ENCODE data around the gene PLPP6. TPM values are rescaled to one million over a fixed set of nuclear protein-coding genes. Genes with fewer than 3 reads are reported as not detected.

Gene PLPP6
- total RNA-seq, 1 experiment from 2014 or later, result 6.7 TPM

DNA sequence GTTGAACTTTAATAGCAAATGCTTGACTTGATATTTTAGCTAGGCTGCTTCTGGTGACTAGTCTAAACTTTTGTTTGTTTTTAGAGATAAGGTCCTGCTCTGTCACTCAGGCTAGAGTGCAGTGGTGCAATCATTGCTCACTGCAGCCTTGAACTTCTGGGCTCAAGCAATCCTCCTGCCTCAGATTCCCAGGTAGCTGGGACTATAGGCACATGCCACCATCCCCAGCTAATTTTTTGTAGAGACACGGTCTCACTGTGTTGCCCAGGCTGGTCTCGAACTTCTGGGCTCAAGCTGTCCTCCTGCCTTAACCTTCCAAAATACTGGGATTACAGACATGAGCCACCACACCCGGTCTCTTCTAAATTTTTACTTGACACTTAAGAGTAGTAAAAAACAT, 38.0 kb downstream of the PLPP6 start:
- no peak for DNase-seq (ENCODE audit: low spot score)

- DNase-seq (ENCODE audit: low spot score), result no peak
Observed at GRCh38 chr9:4700932-4701331, 38.8 kb downstream of the PLPP6 start.

GRCh38 chr9:4701526-4701925, 39.4 kb downstream of the PLPP6 start:
- no peak for DNase-seq (ENCODE audit: low spot score)

DNA sequence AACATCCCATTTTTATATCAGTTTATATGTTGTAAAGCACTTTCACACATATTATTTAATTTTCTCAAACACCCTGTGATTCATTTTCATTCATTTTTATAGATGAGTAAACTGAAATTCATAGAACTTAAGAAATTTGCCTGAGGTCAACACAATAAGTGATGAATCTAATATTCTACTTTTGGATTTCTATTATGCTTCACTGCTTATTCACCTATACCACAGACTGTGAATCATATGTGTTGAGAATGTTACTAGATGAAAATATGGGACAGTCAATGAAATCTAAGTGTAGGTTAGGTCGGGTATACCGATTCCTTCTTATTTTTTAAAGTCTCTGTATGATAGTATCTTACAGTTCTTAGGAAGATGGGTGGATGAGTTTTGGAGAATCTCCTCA, 42.0 kb downstream of the PLPP6 start:
- no peak for DNase-seq (ENCODE audit: low spot score)

DNA sequence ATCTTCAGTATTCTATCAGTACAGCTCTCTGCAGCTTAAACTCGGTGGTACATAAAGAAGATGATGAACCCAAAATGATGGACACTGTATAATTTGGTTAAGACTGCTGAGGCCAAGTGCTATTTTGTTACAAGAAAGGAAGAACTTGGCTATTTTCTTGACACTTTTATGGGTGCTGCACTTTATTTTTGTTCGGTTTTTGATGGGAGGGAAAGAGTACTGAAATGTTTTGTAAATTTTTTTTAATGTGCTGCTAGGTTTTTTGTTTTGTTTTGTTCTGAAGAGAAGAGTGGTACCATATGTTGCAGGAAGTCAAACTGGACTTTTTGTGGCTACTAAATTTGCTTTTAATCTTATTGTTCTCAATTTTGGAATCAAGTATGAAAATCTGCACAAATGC, 43.9 kb downstream of the PLPP6 start:
- DNase-seq (ENCODE audit: low spot score), result no peak

DNA sequence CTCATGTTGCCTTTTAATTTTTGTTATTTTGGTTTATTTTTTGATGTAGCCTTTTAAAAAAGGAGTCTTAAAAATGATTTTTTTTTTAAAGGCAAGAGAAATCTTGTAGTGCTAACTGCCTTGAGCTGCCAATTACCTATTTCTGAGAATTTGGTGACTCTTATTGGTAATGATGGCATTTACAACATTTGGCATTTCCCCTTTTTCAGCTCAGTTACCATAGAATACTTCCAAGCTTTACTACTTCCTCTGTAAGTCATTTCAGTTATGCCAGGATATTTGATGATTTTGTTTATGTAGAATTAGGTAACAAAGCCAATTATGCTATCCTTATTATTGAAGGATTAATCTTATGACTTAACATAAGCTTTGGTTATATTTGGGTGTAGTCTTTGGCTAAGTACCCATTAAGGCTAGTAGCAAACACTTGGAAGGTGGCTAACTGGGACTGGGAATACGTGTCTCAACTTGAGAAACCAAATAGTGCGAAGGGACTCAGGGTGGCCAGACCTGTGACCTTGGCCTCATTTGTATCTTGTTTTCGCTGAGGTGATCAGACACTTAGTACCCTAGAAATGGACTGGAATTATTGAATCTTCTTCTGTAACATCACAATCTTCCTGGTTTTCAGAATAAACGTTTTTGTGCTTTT, 45.0 kb downstream of the PLPP6 start:
- no peak for DNase-seq (ENCODE audit: low spot score)

DNA sequence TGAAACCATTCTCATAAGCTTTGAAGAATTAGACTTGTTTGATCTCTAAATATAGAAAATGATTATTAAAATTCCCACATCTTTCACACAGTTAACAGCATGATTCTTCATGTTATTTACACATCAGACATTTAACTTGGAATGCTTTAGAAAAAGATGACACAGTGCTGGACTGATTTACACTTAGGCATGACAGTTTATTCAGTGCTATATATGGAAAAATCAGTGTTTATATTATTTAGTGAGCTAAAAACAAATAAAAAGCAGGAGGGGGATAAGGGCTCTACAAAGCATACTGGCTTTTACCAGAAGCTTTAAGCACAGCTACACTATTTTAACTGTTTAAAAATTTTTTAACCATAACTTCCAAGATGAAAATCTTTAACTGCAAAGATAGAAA, 47.3 kb downstream of the PLPP6 start:
- DNase-seq (ENCODE audit: low spot score), result no peak

DNA sequence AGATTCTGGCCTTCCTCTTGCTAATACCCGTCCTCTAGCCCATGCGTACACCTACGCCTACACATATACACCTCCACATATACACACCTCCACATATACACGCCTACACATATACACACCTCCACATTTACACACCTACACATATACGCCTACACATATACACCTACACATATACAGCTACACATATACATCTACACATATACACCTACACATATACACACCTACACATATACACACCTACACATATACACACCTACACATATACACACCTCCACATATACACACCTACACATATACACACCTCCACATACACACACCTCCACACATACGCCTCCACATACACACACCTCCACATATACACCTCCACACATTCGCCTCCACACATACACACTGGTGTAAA, 51.8 kb downstream of the PLPP6 start:
- DNase-seq (ENCODE audit: low spot score), result no peak

DNA sequence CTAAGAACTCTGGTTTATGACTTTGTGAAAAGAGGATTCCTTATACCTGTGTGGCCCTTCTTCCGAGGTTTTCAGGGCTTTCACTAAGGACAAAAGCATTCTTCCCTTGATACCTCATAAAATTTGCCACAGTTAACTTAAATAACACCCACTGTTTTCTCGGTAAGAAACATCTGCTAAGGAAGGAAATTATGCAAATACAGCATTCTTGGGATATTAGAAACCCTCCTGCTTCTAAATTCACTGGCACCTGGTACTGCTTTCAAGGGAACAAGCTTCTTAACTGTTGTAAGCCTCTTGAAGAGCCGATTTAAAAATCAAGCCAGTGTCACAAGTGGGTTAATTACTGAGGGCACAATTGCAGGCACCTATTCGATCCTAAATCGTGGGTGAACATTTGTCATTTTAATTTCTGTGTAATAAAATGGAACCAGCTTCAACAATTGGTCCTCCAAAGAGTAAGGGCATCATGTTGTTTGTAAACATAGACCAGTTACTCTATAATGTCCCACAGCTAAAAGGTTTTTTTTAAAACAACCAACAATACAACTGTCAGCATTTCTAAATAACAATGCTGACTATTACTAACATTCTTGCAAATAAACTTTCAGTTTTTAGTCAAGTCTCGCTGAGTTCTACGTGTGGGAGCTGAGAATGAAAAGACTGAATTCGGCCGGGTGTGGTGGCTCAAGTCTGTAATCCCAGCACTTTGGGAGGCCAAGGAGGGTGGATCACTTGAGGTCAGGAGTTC, 52.3 kb downstream of the PLPP6 start:
- DNase-seq (ENCODE audit: low spot score), result no peak

Other genes starting within 250 kb of the PLPP6 start
- 2.5 and 3.0 TPM in 2 replicates for gene SLC1A1, start 171.8 kb upstream of the PLPP6 start, total RNA-seq (2014; rRNA removed; shearing (Covaris generic))
- gene SPATA6L, start 4.2 kb downstream of the PLPP6 start, total RNA-seq (2014; rRNA removed; shearing (Covaris generic)), result not detected in 2 replicates
- gene CDC37L1, start 17.3 kb downstream of the PLPP6 start, total RNA-seq (2014; rRNA removed; shearing (Covaris generic)), result 9.4 and 13.5 TPM in 2 replicates
- gene AK3, start 78.9 kb downstream of the PLPP6 start, total RNA-seq (2014; rRNA removed; shearing (Covaris generic)), result 20.7 and 27.7 TPM in 2 replicates
- 7.9 and 10.6 TPM in 2 replicates for gene RCL1, start 130.7 kb downstream of the PLPP6 start, total RNA-seq (2014; rRNA removed; shearing (Covaris generic))

Measured in H4 (cell line).